NCI-H748 treated with DMSO at 0.1 percent for 48 hours (cell line): ENCODE results near the gene PRKAR2A.

Experiments used
- DNase-seq: peaks from one replicate; lab custom pipeline; 2025; lab: John Stamatoyannopoulos, UW

The PRKAR2A gene

GRCh38 chr3:48847504-48848423 lies at the start of gene PRKAR2A:
PRKAR2A (minus strand) TSS chr3:48847874; CDS start chr3:48847596, 278 bp downstream.
- peak; percentile 54 for DNase-seq

DNA sequence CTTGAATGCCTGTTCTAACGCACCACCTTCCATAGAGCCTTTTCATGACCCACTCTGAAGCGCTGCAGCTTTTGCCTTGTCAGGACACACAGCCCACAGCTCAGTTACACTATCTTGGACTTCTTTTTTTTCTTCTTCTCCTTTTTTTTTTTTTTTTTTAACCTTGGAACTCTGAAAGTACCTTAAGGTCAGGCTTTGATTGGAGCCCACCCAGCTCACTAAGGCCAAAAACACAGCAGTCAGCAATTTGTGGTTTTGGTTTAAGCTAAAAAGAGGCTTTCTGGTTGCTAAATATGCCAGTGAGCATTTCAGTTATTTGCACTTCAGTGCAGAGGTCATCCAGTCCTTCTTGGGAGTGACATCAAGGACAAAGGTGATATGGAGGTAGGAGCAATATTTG lies 49.3 kb upstream of the PRKAR2A start:
- no peak for DNase-seq

DNA sequence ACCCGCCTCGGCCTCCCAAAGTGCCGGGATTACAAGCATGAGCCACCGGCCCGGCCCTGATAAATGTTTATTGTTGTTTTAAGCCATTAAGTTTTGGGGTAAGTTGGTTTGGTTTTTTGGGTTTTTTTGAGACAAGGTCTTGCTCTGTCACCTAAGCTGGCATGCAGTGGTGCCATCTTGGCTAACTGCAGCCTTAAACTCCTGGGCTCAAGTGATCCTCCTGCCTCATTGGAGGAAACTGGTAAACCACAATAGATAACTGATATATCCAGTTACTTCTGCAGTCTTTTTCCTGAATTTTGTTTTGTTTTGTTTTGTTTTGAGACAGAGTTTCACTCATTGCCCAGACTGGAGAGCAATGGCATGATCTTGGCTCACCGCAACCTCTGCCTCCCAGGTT lies 46.8 kb upstream of the PRKAR2A start:
- no peak for DNase-seq

GRCh38 chr3:48891606-48892005 lies 43.9 kb upstream of the PRKAR2A start:
- no peak for DNase-seq

GRCh38 chr3:48885753-48886152 lies 38.1 kb upstream of the PRKAR2A start:
- DNase-seq: no peak

GRCh38 chr3:48881652-48882114 lies 34.0 kb upstream of the PRKAR2A start:
- DNase-seq: no peak

DNA sequence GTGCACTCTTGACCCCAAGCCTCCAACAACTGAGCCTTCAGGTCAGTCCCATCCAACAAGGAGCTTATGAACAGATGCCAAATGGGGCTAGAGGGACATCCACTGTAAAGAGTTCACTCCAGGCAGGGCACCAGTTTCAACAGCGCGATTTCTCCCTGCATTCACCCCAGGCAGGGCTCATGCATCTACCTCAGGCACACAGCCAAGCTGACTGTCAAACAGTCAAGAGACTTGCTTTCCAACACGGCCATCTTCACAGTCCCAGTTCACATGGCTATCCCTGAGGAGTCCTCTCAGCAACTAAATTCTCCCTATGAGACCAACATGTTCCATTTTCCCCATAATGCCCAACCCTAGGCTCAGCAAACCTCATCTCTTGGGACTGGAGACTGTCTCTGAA lies 33.3 kb upstream of the PRKAR2A start:
- no peak for DNase-seq

GRCh38 chr3:48879994-48880377 lies 32.3 kb upstream of the PRKAR2A start:
- no peak for DNase-seq

DNA sequence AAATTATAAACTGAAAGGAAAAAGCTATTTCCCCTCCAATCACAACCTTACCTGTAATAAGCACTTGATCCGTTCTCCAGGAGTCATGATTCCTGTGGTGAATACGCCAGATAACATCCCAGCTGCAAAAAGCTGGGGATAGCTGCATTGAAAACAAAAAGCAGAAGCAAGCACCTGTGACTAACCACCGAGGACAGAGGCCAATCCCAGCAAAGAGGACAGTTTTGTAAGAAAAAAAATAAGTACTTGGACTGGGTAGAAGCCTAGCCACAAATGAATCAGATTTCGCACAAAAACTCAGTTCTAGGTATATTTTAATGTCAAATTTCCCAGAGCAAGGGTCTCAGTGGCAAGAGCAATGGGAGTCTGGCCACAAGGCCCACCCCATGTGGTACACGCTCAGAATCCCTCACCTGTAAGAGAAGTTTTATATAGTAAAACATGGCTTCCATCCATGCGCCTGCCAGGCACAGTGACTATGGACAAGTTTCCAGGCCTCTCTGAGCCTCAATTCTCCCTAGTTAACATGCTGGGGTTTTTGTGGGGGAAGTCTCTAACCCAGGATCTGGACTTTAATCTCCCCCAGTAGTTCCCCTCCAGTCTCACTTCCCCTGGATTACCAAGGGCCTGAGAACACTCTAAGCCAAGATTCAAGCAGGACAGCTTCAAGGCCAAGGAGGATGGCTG lies 31.8 kb upstream of the PRKAR2A start:
- DNase-seq: no peak

DNA sequence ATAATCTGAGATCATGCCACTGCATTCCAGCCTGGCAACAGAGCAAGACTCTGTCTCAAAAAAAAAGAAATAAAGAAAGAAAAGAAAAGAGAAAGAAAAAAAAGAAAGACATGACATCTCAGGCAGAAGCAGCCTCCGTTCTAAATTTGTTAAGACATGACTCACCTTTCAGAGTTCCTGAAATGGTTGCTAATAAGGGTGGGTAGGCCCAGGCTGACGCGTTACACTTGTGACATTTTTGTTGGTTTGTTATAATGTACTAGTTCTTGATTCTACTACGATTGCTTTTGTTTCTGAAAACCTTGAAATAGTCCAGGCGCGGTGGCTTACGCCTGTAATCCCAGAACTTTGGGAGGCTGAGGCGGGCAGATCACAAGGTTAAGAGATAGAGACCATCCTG lies 30.0 kb upstream of the PRKAR2A start:
- no peak for DNase-seq

- no peak for DNase-seq
Observed at GRCh38 chr3:48863122-48863521, 15.4 kb upstream of the PRKAR2A start.

DNA sequence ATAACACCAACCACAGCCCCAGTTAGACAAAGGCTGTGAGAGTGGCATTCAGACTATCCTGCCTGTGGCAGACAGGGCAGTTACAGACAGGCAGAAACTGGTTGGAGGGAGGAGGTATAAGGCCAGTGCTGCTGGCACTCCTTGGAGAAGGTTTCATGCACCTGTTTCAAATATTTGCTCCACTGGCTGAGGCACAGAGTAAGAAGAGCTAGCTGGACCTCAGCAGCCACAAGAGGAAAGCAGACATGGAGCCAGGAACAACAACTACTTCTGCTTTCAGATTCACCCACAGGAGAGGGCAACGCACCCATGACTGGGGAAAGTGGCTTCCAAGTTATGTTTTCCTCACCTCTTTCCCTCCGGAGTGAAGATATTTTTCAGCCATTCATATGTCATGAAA lies 11.5 kb upstream of the PRKAR2A start:
- no peak for DNase-seq

DNA sequence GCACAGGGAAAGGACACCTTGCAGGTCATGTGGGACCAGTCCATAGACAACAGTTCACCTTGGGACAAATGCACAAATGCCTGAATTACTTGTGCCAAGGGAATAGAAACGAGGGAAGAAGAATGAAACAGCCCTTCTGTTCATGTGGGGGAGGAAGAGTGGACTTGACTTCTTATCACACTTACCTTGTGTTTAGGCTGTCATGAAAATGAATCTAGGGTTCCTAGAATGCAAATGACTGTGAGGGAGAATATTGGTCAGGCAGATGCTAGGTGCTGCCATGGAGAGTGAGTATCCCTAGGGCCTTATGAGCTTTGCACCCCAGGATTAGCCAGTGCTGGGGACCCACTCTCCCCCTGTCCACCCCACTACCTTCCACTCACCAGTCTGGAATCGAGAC lies 11.0 kb upstream of the PRKAR2A start:
- no peak for DNase-seq

DNA sequence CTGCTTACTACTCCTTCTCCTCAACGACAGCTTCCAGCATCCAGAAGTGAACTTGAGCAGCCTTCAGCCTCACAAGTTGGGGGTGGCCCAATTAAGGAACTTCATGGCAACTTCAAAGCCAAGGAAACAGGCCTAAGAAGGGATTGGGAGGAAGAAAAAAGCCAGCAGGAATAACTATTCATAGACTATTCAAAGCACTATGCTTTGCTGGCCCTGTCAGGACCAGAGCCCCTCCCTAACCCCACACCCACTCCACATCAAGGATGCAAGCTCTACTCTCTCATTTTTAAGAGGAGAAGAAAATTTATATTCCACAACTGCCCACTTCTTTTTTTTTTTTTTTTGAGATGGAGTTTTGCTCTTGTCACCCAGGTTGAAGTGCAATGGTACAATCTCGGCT lies 10.0 kb upstream of the PRKAR2A start:
- no peak for DNase-seq

GRCh38 chr3:48856469-48856868 lies 8.8 kb upstream of the PRKAR2A start:
- no peak for DNase-seq

DNA sequence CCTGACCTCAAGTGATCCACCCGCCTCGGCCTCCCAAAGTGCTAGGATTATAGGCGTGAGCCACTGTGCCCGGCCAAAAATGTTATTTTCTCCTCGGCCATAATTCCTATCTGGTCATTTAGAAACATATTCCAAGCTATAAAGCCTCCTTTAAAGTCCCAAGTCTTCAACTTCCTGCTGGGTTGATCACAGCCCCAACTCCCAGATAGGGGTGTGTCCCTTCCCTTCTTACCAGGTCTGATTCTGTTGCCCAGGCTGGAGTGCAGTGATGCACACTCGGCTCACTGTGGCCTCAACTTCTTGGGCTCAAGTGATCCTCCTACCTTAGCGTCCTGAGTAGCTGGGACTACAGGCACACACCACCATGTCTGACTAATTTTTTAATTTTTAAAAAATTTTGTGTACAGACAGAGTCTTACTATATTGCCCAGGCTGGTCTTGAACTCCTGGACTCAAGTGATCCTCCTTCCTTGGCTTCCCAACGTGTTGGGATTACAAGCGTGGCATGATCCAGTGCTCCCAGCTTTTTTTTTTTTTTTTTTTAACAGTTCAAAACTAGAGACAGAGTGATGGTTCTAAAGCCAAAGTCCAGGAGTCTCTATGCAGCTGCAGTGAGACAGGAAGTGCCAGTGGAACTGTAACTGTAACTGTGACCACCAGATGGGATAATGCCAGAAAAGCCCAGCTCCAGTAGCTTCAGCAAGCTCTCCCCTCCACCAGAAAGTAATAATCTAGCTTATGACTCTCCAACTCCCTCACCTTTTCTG lies 8.2 kb upstream of the PRKAR2A start:
- DNase-seq: no peak

GRCh38 chr3:48852151-48852550 lies 4.5 kb upstream of the PRKAR2A start:
- no peak for DNase-seq

DNA sequence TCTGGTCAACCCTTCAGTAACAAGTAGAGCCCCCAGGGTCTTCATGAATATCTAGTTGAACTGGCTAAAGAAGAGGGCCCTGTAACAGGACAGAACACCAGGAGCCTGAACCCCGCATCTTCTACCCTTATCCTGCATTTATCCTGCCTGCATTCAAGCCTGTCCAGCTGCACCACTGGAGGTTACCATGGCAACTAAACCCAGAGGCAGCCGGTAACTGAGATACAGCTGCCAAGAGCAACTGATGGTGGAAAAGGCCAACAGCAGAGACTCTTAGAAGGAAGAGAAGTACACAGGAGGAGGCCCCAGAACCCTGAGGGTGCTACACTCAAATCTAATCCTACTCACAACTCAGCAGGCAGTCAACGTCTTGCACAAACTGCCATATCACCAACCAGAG lies 3.7 kb upstream of the PRKAR2A start:
- DNase-seq: no peak

DNA sequence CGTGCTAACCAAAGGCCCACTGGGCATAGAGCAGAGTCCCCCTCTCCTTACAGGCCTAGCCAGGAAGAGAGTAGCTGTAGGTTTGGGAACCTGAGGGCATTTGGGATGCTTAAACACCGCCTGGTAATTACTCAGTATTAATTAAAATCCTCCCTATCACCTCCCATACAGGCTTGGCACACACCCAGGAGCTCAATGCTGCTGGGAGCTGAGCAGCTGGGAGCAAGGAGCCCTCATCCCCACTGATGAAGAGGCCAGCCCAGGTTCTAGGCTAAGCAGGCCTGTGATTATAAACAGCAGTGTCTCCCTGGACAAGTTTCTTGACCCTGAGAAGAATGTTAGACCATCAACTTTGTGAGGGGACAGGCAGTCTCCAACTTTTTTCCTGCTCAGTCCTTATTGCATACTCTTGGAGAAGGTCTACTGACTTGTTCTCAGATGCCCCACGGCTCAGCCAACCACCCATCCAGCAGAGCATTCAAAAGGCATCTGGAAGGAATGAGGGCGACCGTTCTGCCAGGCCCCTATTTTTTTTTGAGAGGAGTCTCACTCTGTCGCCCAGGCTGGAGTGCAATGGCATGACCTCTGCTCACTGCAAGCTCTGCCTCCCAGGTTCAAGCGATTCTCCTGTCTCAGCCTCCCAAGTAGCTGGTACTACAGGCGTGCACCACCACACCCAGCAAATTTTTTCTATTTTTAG lies 1.3 kb upstream of the PRKAR2A start:
- no peak for DNase-seq

GRCh38 chr3:48847053-48847503 lies 596 bp downstream of the PRKAR2A start:
- DNase-seq: peak; percentile 36

- DNase-seq: no peak
Observed at GRCh38 chr3:48845170-48845569, 2.5 kb downstream of the PRKAR2A start.

DNA sequence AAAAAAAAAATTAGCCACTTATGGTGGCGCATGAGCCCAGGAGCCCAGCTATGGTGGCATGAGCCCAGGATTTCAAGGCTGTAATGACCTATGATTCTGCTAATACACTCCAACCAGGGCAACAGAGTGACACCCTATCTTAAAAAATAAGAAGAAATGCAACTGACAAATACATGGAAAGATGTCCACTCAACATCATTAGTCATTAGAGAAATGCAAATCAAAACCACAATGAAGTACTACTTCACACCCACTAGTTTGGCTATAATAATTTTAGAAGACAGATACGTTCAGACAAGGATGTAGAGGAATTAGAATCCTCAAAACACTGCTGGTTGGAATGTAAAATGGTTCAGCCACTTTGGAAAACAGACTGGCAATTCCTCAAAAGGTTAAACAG lies 10.5 kb downstream of the PRKAR2A start:
- DNase-seq: no peak
